Body of pancreas (tissue), 4 donors: ENCODE results near the gene GLCCI1. TPM values are rescaled to one million over a fixed set of nuclear protein-coding genes. Genes with fewer than 3 reads are reported as not detected.

Source experiments
- ATAC-seq: fragments of 150-250 bp; one replicate; pipeline ENCODE4 v1.9.1; 2016
- DNase-seq, 4 donors: peaks; one replicate each; pipeline ENCODE4 v3.0.0-alpha.2; 2019
- H3K27ac ChIP-seq, 4 donors: fragments of 200-600 bp; sonication (generic); 1 replicate in 3 of 4; 2 replicates in 1 of 4; pipeline versions ENCODE4 v1.5.1 to v1.6.1; 2016 to 2019; ENCODE audit warnings: mild to moderate bottlenecking in 1 of 4, mixed read lengths in 1 of 4, moderate library complexity in 1 of 4
- H3K27me3 ChIP-seq, 2 donors: fragments of 200-600 bp; sonication (generic); one replicate each; pipeline ENCODE4 v1.6.0; 2016; ENCODE audit warnings: mild to moderate bottlenecking in 1 of 2
- H3K36me3 ChIP-seq, 2 donors: fragments of 200-600 bp; sonication (generic); replicated peaks in 1 of 2; 2 replicates each; pipeline ENCODE4 v1.5.1; 2016; ENCODE audit warnings: low read depth in 2 of 2; ENCODE audit not compliant: insufficient read depth in 1 of 2
- H3K4me1 ChIP-seq: fragments of 200-600 bp; sonication (generic); one replicate; pipeline ENCODE4 v1.6.0; 2016
- H3K4me3 ChIP-seq, 2 donors: fragments of 200-600 bp; sonication (generic); 1 replicate in 1 of 2; 2 replicates in 1 of 2; pipeline ENCODE4 v1.5.1; 2016 to 2019
- H3K9me3 ChIP-seq, 3 donors: fragments of 200-600 bp; sonication (generic); 1 replicate in 2 of 3; 2 replicates in 1 of 3; pipeline ENCODE4 v1.5.1; 2016
- POLR2A ChIP-seq, 3 donors: fragments of 450-650 bp; IDR thresholded peaks; one replicate each; pipeline ENCODE4 v1.6.1; 2016; ENCODE audit warnings: antibody characterized with exemption in 3 of 3, mild to moderate bottlenecking in 2 of 3
- WGBS, 2 donors: methylation state at CpG; one replicate each; pipeline ENCODE4 v1.1.5; 2017; 5-methylcytosine and 5-hydroxymethylcytosine counted together
- intact Hi-C: fragments of 100-400 bp; cut with DNase I; formaldehyde crosslinking; loops from one replicate; pipeline ENCODE4 v1.15.1; 2023
- total RNA-seq, 2 donors: library from RNA; depleted of rRNA; stranded (reverse); fragments of >200 nt; gene quantifications; one replicate each; pipeline ENCODE4 v1.1.0, GENCODE V29; 2016
- TF ChIP-seq, protein P1 (sequence below), 7 experiments: fragments of 450-650 bp in 4 of 7; fragments of 200-600 bp in 3 of 7; sonication (generic) in 3 of 7; IDR thresholded peaks; one replicate each; pipeline ENCODE4 v1.5.1; 2016 to 2019; ENCODE audit warnings: antibody characterized with exemption in 7 of 7

The GLCCI1 gene
- total RNA-seq, 2 donors from 2014 or later: 5.9 to 8.3 TPM

DNA sequence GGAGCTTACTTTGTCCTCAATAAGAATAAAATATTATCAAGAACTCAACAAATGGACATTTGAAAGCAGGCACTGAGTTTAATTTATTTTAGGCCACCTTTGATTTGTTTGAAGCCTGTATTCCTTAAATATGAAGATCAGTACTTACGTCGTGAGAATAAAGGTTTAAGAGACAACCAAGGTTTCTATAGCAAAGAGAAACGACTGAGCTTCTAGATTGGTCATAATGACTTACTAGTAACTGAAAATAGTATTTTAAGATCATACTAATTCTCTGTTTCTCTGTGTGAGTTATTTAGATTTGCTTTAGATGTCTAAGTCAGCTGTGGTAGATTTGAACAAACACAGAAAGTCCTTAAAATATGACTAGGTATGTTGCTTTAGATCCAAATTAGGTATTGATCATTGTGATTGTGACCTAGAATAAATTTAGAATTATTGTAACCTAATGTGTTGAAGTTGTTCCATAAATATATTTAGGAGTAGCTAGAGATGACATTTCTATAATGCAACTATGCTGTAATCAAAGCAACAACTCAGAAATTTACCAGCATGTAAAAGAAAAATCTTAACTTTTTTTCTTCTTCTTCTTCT, 2.4 kb upstream of the GLCCI1 start:
- intact Hi-C loops: no loop called here
- Histone ChIP-seq H3K27ac (no peak overlapping the region), H3K4me1 (no peaks in the 10 kb centered on the region), H3K27me3 (no peaks in the 10 kb centered on the region), H3K9me3 (no peaks in the 10 kb centered on the region), H3K4me3 (no peak overlapping the region), H3K36me3 (no peaks in the 10 kb centered on the region)
- TF ChIP-seq, protein P1, sequence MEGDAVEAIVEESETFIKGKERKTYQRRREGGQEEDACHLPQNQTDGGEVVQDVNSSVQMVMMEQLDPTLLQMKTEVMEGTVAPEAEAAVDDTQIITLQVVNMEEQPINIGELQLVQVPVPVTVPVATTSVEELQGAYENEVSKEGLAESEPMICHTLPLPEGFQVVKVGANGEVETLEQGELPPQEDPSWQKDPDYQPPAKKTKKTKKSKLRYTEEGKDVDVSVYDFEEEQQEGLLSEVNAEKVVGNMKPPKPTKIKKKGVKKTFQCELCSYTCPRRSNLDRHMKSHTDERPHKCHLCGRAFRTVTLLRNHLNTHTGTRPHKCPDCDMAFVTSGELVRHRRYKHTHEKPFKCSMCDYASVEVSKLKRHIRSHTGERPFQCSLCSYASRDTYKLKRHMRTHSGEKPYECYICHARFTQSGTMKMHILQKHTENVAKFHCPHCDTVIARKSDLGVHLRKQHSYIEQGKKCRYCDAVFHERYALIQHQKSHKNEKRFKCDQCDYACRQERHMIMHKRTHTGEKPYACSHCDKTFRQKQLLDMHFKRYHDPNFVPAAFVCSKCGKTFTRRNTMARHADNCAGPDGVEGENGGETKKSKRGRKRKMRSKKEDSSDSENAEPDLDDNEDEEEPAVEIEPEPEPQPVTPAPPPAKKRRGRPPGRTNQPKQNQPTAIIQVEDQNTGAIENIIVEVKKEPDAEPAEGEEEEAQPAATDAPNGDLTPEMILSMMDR (IDR thresholded peaks at IDR 0.05): no peak
- no peak for TF ChIP-seq POLR2A (IDR thresholded peaks at IDR 0.05)
- DNase-seq (no peak), ATAC-seq (no peak)
- 49 to 58% methylated on average over 3 of the region's 3 CpGs for WGBS, 2 donors

- intact Hi-C loops: no loop called here
- H3K4me3 ChIP-seq: peak overlapping the region in 1 of 2 donors; percentile 85
- TF ChIP-seq, protein P1 (IDR thresholded peaks at IDR 0.05): no peak
- DNase-seq (no peak), ATAC-seq (no peak)
- peak overlapping the region; percentile 40 to 95 (median 82) for H3K27ac ChIP-seq
- H3K4me1 ChIP-seq: no peaks in the 10 kb centered on the region
- no peaks in the 10 kb centered on the region for H3K27me3 ChIP-seq
- 4 to 5% methylated on average over 14 of the region's 14 CpGs for WGBS, 2 donors
- no peaks in the 10 kb centered on the region for H3K36me3 ChIP-seq
- H3K9me3 ChIP-seq: no peaks in the 10 kb centered on the region
Observed at GRCh38 chr7:7967886-7968543, 581 bp upstream of the GLCCI1 start.

GRCh38 chr7:7969306-7970236, 975 bp downstream of the GLCCI1 start:
- ATAC-seq (peak; percentile 18), DNase-seq (peak; percentile 23 to 43 (median 36))
- Histone ChIP-seq H3K4me3 (peak overlapping the region; percentile 28 to 85), H3K27me3 (no peaks in the 10 kb centered on the region), H3K27ac (peak overlapping the region; percentile 79 to 95 (median 86)), H3K4me1 (no peaks in the 10 kb centered on the region), H3K36me3 (no peaks in the 10 kb centered on the region), H3K9me3 (no peaks in the 10 kb centered on the region)
- 0% methylated on average over 29 to 78 of the region's 98 CpGs for WGBS, 2 donors
- TF ChIP-seq, protein P1 (IDR thresholded peaks at IDR 0.05): peak in 5 of 7 experiments; percentile 5 to 27 (median 19)
- no peak for TF ChIP-seq POLR2A (IDR thresholded peaks at IDR 0.05)
- intact Hi-C loops: no loop called here

DNA sequence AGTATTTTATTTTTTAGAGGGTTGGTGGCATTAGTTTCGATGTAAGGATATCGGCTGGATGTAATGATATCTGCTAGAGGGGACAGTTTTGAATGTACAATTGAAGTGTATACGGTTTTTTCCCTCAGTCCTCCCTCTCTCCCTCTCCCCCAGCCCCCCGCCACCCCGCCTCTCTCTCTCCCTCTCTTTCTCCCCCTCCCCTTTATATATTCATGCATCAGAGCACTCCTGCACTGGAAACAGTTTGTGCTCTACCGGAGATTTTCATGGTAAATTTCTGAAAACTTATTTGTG, 1.6 kb downstream of the GLCCI1 start:
- Histone ChIP-seq H3K4me1 (no peaks in the 10 kb centered on the region), H3K27me3 (no peaks in the 10 kb centered on the region), H3K36me3 (no peaks in the 10 kb centered on the region), H3K27ac (peak overlapping the region in 3 of 4 donors; percentile 70 to 75 (median 72)), H3K9me3 (no peaks in the 10 kb centered on the region), H3K4me3 (peak overlapping the region; percentile 10 to 21)
- TF ChIP-seq POLR2A (IDR thresholded peaks at IDR 0.05): no peak
- TF ChIP-seq, protein P1 (IDR thresholded peaks at IDR 0.05): no peak
- 0 to 1% methylated on average over 6 of the region's 6 CpGs for WGBS, 2 donors
- no peak for ATAC-seq
- peak in 1 of 4 donors; percentile 13 for DNase-seq
- intact Hi-C loops: no loop called here
